GM18951 (cell line): ENCODE measurements around the gene NSUN7.

Source experiments
- POLR2A ChIP-seq: IDR thresholded peaks from 4 replicates; pipeline ENCODE4 v1.6.1; 2011; ENCODE audit warnings: mild to moderate bottlenecking; ENCODE audit not compliant: insufficient read length, insufficient read depth; ENCODE audit errors: extremely low read depth
- in situ Hi-C: fragments of 300-500 bp; cut with MboI; formaldehyde crosslinking; loops from one replicate; pipeline ENCODE4 v1.12.0; 2022; ENCODE audit warnings: low sequenced_read_pairs, mixed read lengths, inconsistent platforms; ENCODE audit not compliant: unreplicated experiment

Gene NSUN7

GRCh38 chr4:40722576-40723161 is 27.1 kb upstream of the NSUN7 start:
- TF ChIP-seq POLR2A = no peak
- in situ Hi-C loops = loop anchor here (5.0 to 10.0 kb wide), 2 partner anchors 95 to 168 kb away; partner anchors contain the start of gene RBM47

GRCh38 chr4:40723728-40724127 is 26.0 kb upstream of the NSUN7 start:
- TF ChIP-seq POLR2A = no peak
- in situ Hi-C loops = loop anchor here (5.0 to 10.0 kb wide), 2 partner anchors 96 to 169 kb away; partner anchors contain the start of gene RBM47

DNA sequence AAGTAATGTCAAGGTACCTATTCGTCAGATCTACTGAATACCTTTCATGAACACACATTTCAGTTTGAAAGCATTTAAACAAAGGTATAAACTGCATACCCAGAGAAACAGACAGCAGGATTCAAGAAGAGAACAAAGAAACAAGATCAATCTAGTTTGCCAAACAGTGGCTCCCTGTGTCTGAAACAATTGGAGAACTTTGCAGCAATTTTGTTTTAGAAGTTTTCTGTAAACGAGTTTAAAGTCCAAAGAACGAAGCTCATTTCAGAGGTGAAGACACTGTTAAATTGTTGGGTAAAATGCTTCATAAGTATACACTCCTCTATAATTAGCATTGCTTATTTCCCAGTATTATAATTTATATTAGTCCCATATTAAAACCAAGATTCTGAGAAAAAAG is 21.4 kb upstream of the NSUN7 start:
- in situ Hi-C loops = loop anchor here (10.0 kb wide), 1 partner anchor 174 kb away; no protein-coding TSS in a partner anchor
- TF ChIP-seq POLR2A = no peak

DNA sequence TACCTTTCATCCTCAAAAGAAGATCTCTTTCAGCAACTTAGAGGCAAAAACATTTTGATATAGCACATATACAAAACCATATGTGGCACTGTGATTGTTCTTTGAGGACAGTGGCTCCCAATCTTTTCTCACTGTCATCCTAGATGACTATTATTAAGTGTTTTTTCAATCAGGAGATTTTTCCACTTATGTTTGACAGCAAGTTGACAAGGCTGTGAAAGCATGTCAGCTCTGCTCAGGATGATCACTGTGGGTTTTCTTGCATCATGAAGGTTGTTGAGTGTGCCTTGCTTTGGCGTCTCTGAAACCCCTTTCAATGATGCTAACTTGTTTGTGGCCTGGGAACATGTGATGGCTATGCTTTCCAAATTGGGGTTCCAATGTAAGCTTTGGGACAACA is 20.2 kb upstream of the NSUN7 start:
- TF ChIP-seq POLR2A = no peak

DNA sequence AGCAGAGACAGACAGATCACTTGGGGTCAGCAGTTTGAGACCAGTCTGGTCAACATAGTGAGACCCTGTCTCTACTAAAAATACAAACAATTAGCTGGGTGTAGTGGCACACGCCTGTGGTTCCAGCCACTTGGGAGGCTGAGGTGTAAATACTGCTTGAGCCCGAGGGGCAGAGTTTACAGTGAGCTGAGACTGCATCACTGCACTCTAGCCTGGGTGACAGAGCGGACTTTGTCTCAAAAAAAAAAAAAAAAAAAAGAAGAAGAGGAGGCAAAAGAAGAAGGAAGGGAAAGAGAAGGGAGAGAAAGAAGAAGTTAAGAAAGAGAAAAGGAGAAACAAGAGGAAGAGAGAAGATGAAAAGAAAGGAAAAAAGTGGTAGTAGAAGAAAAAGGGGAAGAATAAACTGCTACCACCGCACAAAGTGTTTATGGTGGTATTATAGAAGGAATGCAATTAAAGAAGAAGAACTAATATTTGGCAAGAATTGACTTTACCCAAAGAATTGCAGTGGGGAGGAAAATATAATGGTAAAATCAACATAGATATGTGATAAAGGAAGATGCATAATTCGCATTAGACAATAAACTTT is 19.6 kb upstream of the NSUN7 start:
- TF ChIP-seq POLR2A = no peak
- in situ Hi-C loops = loop anchor here (5.0 to 10.0 kb wide), 2 partner anchors 112 to 165 kb away; no protein-coding TSS in a partner anchor

More for the DNA sequence above, 20.2 kb upstream of the NSUN7 start:
- in situ Hi-C loops = loop anchor here (10.0 kb wide), 1 partner anchor 175 kb away; no protein-coding TSS in a partner anchor

DNA sequence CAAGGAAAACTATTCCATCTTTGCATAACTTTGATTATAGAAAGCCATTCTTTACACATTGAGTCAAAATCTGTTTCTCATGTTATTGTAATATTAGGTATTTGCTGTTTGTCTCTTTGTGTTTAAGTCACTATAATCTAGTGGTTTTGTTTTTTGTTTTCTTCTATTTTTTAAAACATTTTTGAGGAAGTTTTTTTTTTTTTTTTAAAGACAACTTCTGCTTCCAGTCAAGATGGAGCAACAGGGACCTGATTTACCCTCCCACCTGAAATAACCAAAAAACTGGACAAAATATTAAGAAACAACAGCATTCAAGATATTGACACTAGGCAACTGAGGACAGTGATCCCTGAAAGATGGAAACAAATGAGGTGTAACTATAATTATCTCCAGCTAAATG is 18.4 kb upstream of the NSUN7 start:
- no peak for TF ChIP-seq POLR2A
- in situ Hi-C loops = loop anchor here (5.0 to 10.0 kb wide), 2 partner anchors 111 to 163 kb away; no protein-coding TSS in a partner anchor

DNA sequence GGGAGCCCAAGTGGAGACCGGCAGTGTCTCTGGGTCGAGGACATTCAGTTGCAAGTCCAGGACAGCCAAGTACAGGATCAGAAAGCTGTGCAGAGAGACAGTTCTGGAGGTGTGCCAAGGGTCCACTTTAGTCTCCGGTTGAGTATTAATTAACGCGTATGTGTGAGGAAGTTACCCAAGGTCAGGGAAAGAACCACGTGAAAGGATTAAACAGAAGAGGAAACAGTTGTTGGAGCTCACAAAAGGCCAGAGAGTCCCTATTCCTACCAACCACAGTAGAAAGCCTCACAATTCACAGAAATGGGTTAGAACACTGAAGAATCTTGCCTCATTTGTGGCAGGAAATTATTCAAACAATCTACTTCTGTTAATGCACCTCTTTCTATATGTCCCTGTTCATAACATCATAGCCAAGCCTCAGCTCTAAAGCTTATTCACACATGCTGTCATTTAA is 17.9 kb upstream of the NSUN7 start:
- in situ Hi-C loops = loop anchor here (5.0 to 10.0 kb wide), 2 partner anchors 110 to 163 kb away; no protein-coding TSS in a partner anchor
- TF ChIP-seq POLR2A = no peak

- in situ Hi-C loops = loop anchor here (5.0 to 10.0 kb wide), 2 partner anchors 109 to 161 kb away; no protein-coding TSS in a partner anchor
- TF ChIP-seq POLR2A = no peak
These were observed 16.0 kb upstream of the NSUN7 start for GRCh38 chr4:40733752-40734151.

DNA sequence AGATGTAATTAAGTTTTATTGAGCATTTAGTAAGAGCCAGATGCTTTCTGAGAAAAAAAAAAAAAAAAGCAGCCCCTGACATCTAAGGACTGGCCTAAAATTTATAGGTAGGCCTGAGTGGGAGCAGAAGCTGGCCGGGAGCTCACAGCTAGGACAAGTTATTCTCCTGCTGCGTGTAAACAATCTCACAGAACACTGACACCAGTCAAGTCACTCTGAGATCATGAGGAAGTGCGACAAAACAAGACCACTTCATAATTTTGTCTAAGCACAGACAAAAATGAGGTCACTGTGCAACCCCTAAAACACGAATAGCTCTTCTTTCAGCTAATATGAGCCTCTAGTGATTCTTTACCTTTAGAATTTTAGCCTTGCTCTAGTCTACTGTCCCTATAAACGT is 15.3 kb upstream of the NSUN7 start:
- no peak for TF ChIP-seq POLR2A
- in situ Hi-C loops = loop anchor here (5.0 to 10.0 kb wide), 2 partner anchors 108 to 160 kb away; no protein-coding TSS in a partner anchor

DNA sequence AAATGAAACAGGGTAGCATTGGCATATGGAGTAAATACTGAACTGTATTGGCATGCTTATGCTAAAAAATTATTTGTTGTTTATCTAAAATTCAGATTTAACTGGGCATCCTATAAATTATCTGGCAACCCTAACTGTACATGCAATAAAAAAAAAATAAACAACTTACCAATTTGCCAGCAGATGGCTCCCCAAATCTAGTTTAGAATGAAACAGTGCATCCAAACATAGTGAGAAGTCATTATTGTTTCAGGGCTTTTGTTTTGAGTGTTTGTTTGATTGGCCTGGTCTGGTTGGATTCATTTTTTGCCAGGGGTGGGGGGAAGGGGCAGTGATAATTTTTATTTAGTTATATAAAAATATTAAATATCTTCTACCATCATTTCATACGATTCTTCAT is 12.8 kb upstream of the NSUN7 start:
- in situ Hi-C loops = loop anchor here (10.0 kb wide), 1 partner anchor 158 kb away; no protein-coding TSS in a partner anchor
- no peak for TF ChIP-seq POLR2A

- TF ChIP-seq POLR2A = no peak
- in situ Hi-C loops = loop anchor here (10.0 kb wide), 1 partner anchor 157 kb away; no protein-coding TSS in a partner anchor
These were observed 11.9 kb upstream of the NSUN7 start for GRCh38 chr4:40737879-40738278.

DNA sequence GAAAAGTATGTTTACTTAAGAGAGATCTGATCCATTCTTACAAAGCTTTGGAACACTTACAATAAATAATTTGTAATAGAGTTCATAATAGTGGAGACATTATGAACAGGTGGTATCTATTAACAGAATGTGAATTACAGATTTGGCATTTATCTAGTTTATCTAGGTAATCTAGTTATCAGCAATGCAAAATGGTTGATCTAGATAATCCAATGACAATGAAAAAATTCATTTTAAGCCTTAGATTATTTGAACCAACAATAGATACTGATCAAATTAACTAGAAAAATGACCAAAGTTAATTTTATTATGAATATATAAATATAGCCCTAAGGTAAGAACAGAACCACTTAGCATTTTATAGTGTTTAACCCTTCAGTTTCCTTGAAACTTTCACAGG is 10.4 kb upstream of the NSUN7 start:
- no peak for TF ChIP-seq POLR2A
- in situ Hi-C loops = loop anchor here (10.0 kb wide), 1 partner anchor 155 kb away; no protein-coding TSS in a partner anchor

DNA sequence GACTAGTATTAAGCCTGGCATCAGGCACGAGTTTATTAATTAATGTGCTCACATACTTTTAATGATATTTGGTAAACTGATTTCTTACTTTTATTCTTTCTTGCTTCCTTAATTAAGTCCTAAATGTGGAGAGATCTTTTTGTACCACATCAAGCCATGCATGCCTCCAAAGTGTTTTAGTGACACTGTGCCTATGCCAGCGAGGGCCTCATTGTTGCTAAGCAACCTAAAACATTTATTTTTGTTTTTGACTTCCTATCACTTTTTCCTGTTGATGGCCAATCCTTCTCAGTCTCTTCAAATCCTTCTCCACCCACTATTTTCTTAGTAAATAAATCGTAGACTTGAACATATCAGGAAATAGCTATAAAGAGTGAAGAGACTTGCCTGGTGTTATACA is 5.5 kb upstream of the NSUN7 start:
- no peak for TF ChIP-seq POLR2A
- in situ Hi-C loops = no loop called here
